Loucy (cell line): ENCODE data around the gene STK33.

Source experiments
- CTCF ChIP-seq: fragments of 200-600 bp; sonication (generic); conservative IDR thresholded peaks from 2 replicates; pipeline ENCODE4 v1.5.1; 2014; ENCODE audit warnings: mild to moderate bottlenecking, antibody characterized with exemption, low read length
- EZH2phosphoT487 ChIP-seq: fragments of 200-600 bp; IDR thresholded peaks from 2 replicates; pipeline ENCODE4 v1.6.1; 2018; ENCODE audit warnings: antibody characterized with exemption, mild to moderate bottlenecking, moderate library complexity, borderline replicate concordance

GRCh38 chr11:8381871-8382396, 212.1 kb downstream of the STK33 start:
- TF ChIP-seq CTCF (no peak), EZH2phosphoT487 (no peak)
